Measurements from ENCODE around the gene RGP1. TPM values are rescaled to one million over a fixed set of nuclear protein-coding genes. Genes with fewer than 3 reads are reported as not detected.

The RGP1 gene
- total RNA-seq, 3 donors from 2014 or later = 14.3 to 15.3 (median 14.6) TPM

DNA sequence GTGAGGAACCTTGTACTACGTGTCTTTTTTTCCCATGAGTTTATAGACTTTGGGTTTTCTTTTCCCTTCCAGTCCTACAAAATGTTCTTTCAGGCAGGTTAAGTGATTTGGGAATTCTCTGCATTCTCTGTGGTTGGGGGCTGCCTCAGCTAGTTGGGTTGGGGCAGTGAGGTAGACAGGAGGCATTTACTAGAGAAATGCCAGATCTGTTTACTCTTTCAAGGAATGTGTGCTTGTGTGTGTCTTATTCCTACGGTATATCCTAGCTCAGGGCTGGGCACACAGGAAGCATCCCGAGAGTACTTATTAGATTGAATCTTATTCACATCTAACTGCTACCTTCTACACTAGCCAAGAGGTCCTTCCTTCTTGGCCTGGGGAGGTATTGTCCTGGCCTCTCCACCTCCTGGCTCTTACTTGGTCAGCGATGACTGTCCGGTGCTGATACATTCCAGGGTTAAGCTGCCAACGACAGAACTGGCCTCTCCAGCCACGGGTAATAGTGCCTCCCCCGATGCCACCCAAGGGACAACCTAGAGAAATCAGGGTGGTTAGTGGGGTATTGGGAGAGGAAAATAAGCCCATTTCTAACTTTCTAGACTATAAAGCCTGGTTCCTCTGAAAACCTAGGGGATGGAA is 5.1 kb upstream of the RGP1 start:
- Mint-ChIP-seq H3K27me3 (ENCODE audit: low read depth) (no peaks in the 10 kb centered on the region), H3K9me3 (no peaks in the 10 kb centered on the region), H3K36me3 (ENCODE audit: insufficient read depth) (peaks cover 26% of the 10 kb centered on the region), H3K4me1 (ENCODE audit: low read depth) (peaks cover 49% of the 10 kb centered on the region), H3K4me3 (no peak overlapping the region)
- DNase-seq = no peak
- no peak for ATAC-seq

DNA sequence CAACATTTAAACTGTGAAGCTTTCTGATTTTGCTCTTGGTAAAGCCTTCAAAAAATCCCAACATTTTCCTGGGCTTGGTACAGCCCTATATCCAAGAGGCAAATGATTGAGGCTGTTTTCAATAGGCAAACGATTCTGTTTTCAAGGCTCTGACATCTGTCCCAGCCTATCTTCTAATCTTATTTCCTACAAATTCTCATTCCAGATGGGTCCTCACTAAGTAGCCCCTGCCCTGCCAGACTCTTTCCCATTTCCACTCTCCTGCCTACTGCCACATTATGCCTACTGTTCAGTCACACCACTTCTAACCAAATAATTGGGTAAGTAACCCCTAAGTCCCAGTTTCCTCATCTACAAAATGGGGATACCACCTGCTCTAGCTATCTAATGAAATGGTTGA is 3.5 kb upstream of the RGP1 start:
- Mint-ChIP-seq H3K4me1 (ENCODE audit: low read depth) (peaks cover 58% of the 10 kb centered on the region), H3K27me3 (ENCODE audit: low read depth) (no peaks in the 10 kb centered on the region), H3K9me3 (no peaks in the 10 kb centered on the region), H3K4me3 (peak overlapping the region; percentile 62), H3K36me3 (ENCODE audit: insufficient read depth) (peaks cover 20% of the 10 kb centered on the region)
- DNase-seq (no peak), ATAC-seq (no peak)

DNA sequence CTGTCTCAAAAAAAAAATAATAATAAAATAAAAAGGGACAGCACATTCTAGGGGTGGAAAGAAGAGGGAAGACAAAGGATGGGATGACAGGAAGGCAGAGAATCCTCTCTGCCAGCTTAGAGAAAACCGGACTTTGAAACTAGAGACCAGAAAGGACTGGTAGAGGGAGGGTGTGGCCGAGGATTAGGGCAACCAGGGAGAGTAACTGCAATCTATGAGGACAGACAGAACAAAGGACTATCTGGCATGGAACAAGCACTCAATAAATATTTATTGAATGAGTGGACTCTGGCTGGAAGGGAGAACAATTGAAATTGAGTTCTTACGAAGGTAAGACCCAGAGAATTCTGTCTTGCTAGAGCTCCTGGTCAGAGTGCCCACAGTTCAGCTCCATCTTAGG is 2.5 kb upstream of the RGP1 start:
- peak overlapping the region; percentile 90 for H3K4me3 Mint-ChIP-seq
- ATAC-seq (no peak), DNase-seq (no peak)
- no peaks in the 10 kb centered on the region for H3K9me3 Mint-ChIP-seq
- peaks cover 23% of the 10 kb centered on the region for H3K36me3 Mint-ChIP-seq (ENCODE audit: insufficient read depth)
- no peaks in the 10 kb centered on the region for H3K27me3 Mint-ChIP-seq (ENCODE audit: low read depth)
- peaks cover 57% of the 10 kb centered on the region for H3K4me1 Mint-ChIP-seq (ENCODE audit: low read depth)

DNA sequence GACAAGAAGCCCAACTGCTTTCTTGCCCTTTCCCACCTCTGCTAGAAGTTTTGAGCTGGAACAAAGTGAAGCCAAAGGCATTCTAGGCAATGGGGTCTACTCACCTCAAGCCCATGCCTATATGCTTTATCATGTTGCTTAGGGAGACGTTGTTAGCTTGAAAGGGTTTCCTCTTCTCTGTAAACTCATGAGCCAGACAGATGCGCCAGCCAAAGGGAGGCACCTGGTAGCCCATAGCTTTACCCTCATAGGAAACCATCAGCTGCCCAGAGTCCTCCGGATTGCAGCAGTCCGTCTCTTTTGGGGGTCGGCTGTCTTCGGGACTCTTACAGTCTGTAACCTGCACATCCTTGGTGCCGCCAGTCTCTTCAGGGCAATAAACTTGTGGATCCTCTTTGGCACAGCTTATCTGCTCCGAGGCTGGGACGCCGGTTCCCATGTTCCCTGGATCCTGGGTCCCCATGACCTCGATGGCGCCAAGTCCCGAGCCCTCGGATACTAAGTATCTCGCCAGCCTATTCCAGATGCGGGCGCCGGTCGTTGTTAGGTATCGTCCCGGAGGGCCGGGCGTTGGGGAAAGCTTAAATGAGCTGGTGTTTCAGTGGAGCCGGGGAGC is 737 bp upstream of the RGP1 start:
- Mint-ChIP-seq H3K27me3 (ENCODE audit: low read depth) (no peaks in the 10 kb centered on the region), H3K36me3 (ENCODE audit: insufficient read depth) (peaks cover 22% of the 10 kb centered on the region), H3K4me1 (ENCODE audit: low read depth) (peaks cover 46% of the 10 kb centered on the region), H3K4me3 (peak overlapping the region; percentile 90), H3K9me3 (no peaks in the 10 kb centered on the region)
- no peak for DNase-seq
- peak in 1 of 2 donors; percentile 2 for ATAC-seq

DNA sequence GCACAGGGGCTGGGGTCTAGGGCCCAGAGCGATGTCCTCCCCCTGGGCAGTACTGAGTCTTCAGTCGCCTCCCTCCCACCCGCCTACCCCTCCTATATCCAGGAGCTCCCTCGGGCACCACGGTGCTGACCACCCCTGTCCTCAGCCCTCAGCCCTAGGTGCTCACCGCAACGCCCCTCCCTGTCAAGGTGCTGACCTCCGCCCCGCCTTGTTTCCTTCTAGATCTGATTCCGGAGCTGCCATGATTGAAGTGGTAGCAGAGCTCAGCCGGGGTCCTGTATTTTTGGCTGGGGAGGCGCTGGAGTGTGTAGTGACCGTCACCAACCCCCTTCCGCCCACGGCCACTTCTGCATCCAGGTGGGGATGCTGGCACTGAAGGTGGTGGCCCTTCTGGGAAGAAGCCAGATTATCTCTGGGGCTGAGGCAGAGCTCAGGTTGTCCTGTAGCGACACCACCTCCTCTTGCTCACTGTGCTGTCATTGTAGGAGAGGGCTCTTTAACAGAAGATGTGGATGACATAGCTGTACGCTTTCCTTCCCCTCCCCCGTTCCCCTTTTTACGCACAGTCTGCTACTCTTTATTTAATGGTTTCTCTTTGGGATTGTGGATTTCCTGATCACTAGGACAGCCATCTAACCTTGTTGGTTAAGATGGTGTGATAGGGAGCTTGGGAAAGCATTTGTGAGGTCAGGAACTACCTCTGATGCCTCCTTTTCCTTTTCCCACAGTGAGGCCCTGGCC is 598 bp downstream of the RGP1 start:
- Mint-ChIP-seq H3K4me3 (peak overlapping the region; percentile 93), H3K9me3 (no peaks in the 10 kb centered on the region), H3K27me3 (ENCODE audit: low read depth) (no peaks in the 10 kb centered on the region), H3K4me1 (ENCODE audit: low read depth) (peaks cover 40% of the 10 kb centered on the region), H3K36me3 (ENCODE audit: insufficient read depth) (peaks cover 23% of the 10 kb centered on the region)
- ATAC-seq (peak; percentile 55 to 57), DNase-seq (peak; percentile 26)

DNA sequence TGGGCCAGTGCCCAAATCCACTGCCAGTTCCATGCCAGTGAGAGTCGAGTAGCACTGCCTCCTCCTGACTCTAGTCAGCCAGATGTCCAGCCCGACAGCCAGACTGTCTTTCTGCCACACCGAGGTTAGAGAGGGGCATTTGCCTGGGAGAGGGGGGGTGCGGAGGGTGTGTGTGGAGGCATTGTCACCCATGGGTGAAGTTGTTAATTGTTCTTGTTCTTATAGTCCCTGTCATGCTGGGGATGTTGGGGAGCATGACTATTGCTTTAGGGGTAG is 1.1 kb downstream of the RGP1 start:
- ATAC-seq (no peak), DNase-seq (no peak)
- H3K9me3 Mint-ChIP-seq = no peaks in the 10 kb centered on the region
- peaks cover 23% of the 10 kb centered on the region for H3K36me3 Mint-ChIP-seq (ENCODE audit: insufficient read depth)
- H3K27me3 Mint-ChIP-seq (ENCODE audit: low read depth) = no peaks in the 10 kb centered on the region
- peak overlapping the region; percentile 93 for H3K4me3 Mint-ChIP-seq
- H3K4me1 Mint-ChIP-seq (ENCODE audit: low read depth) = peaks cover 39% of the 10 kb centered on the region

DNA sequence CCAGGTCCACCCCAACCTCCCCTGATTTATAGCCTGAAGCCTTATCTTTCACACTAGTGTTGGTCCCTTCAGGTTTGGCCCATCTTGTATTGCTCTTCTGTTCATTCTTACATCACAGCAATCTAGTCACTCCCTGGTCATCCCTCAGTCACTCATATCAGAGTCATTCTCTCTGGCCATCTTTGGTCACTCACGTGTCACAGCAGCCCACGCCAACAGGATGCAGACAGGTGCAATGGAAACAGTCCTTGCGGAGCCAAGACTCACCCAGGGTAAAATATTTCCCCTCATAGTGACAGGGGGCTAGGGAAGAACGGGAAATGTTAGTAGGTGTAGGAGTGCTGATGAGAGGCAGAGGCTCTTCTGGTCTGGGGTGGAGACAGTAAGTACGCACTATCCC is 4.4 kb downstream of the RGP1 start:
- DNase-seq (no peak), ATAC-seq (no peak)
- H3K36me3 Mint-ChIP-seq (ENCODE audit: insufficient read depth) = peaks cover 18% of the 10 kb centered on the region
- H3K9me3 Mint-ChIP-seq = no peaks in the 10 kb centered on the region
- H3K27me3 Mint-ChIP-seq (ENCODE audit: low read depth) = no peaks in the 10 kb centered on the region
- peaks cover 31% of the 10 kb centered on the region for H3K4me1 Mint-ChIP-seq (ENCODE audit: low read depth)
- H3K4me3 Mint-ChIP-seq = no peak overlapping the region

DNA sequence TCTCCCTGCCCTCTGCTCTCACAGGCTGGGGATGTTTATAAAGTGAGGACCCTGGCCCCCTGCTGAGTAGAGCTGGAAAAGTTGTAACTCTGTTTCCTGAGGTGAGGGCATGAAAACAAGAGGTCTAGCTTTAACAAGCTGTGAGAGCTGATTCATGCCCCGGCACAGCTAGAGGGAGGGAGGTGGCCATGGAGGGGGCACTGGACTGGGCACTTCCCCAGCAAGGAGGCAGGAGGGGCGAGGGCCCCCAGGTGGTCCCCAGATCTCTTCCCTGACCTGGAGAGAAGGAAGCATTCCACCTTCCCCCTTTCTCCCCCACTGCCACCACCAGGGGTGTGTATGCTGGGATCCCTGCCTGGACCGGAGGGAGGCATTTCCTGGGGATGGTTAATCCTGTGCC is 5.2 kb downstream of the RGP1 start, which contains the start of gene MSMP:
TSS of gene MSMP (minus strand) at position 13 of the 400 bp plus-strand sequence. CDS start 147 bp downstream, outside the sequence.
- H3K27me3 Mint-ChIP-seq (ENCODE audit: low read depth) = no peaks in the 10 kb centered on the region
- DNase-seq (no peak), ATAC-seq (no peak)
- H3K4me1 Mint-ChIP-seq (ENCODE audit: low read depth) = peaks cover 37% of the 10 kb centered on the region
- peak within 1 kb of the TSS; percentile 14 for H3K4me3 Mint-ChIP-seq
- no peaks in the 10 kb centered on the region for H3K9me3 Mint-ChIP-seq
- peaks cover 18% of the 10 kb centered on the region for H3K36me3 Mint-ChIP-seq (ENCODE audit: insufficient read depth)

DNA sequence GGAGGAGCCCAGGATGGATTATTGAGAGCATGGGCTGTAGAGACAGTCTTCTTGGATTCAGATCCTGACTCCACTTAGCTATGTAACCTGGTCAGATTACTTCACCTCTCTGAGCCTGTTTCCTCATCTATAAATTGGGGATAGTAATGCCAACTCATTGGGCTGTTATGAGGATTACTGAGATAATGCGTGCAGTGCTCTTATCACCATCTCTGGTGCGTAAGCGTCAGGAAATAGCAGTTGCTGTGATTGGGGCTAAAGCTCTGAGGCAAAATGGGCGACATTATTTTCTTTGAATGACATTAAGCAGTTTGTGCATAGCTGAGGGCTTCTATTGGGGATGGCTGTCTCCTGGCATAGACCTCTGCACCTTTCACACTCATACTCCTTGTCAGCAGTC is 6.0 kb downstream of the RGP1 start:
- DNase-seq (no peak), ATAC-seq (no peak)
- H3K9me3 Mint-ChIP-seq = no peaks in the 10 kb centered on the region
- no peaks in the 10 kb centered on the region for H3K27me3 Mint-ChIP-seq (ENCODE audit: low read depth)
- peaks cover 18% of the 10 kb centered on the region for H3K36me3 Mint-ChIP-seq (ENCODE audit: insufficient read depth)
- peak overlapping the region; percentile 14 for H3K4me3 Mint-ChIP-seq
- H3K4me1 Mint-ChIP-seq (ENCODE audit: low read depth) = peaks cover 38% of the 10 kb centered on the region

DNA sequence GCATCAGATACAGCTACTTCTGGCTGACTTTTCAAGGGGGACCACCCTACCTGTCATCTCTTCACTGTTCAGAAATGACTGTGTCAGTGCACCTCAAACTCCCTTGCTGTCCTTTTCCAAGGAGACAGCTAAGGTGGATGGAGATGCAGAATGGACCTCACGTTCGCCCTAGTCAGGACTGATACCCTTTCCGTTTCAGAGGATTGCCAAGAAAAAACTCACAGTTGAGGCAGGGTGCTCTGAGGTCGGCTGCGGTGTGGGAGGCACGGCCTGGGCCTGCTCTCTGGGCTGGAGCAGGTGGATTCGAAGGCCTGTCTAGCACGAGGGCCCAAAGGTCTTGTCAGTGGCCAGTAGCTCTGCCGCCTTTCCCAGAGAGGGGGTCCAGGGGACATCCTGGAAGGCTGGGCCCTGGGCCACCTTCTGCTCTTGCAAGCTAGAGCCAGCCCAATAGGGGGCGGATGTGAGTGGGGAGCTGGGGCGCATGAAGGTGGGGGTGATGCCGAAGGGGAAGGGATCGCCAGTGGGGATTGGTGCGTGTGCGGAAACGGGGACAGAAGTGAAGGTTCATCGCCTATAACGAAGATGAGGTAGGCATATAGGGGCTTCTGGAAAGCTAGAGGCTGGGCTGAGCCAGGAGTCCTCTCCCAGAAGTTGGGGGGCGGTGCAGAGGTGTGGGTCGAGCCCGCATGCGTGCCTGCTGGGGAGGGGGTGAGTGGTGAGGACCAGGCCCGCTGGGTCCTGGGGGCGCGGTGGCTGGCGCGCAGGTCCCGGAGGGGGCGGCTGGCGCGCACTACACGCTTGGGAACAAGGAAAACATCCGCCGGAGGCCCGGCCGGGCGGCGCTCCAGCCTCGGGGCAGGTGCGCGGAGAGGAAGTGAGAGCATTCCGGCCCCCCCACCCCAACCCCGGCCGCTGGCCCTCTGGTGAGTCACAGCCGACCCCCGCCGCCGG is 7.5 kb downstream of the RGP1 start:
- DNase-seq (peak; percentile 76), ATAC-seq (peak; percentile 88 to 92)
- Mint-ChIP-seq H3K27me3 (ENCODE audit: low read depth) (no peaks in the 10 kb centered on the region), H3K9me3 (no peaks in the 10 kb centered on the region), H3K4me3 (peak overlapping the region; percentile 97), H3K36me3 (ENCODE audit: insufficient read depth) (peaks cover 15% of the 10 kb centered on the region), H3K4me1 (ENCODE audit: low read depth) (peaks cover 35% of the 10 kb centered on the region)

DNA sequence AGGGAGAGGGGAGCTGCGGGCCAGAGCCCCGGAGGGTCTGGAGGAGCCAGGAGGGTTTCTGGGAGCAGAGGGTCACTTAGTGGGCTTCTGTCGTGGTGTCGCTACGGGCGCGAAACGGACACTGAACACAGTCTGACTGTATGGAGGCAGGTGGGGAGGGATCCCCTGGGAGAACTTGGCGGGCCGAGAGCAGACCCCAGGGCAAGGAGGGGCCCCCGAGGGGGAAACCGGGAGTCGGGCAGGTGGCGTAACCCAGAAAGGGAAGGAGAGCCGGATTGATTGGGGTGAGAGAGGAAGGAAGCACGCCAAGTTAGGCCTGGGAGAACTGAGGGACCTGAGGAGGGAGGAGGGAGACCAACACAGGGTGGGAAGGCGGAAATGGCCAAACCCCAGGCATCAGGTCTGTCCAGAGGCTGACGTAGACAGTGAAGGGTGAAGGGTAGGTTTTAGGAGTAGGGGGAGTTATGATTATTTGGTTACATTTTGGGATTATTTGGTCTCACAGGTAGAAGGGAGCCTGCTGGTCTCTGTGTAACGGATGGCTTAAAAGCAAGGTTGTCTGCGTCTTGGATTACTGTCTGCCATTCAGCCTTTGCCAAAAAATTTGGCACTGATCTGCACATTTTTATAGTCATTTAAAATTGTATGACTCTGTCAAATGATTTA is 8.3 kb downstream of the RGP1 start:
- no peaks in the 10 kb centered on the region for H3K9me3 Mint-ChIP-seq
- peak overlapping the region; percentile 97 for H3K4me3 Mint-ChIP-seq
- peak; percentile 18 to 24 for ATAC-seq
- DNase-seq = no peak
- no peaks in the 10 kb centered on the region for H3K27me3 Mint-ChIP-seq (ENCODE audit: low read depth)
- peaks cover 12% of the 10 kb centered on the region for H3K36me3 Mint-ChIP-seq (ENCODE audit: insufficient read depth)
- peaks cover 40% of the 10 kb centered on the region for H3K4me1 Mint-ChIP-seq (ENCODE audit: low read depth)

DNA sequence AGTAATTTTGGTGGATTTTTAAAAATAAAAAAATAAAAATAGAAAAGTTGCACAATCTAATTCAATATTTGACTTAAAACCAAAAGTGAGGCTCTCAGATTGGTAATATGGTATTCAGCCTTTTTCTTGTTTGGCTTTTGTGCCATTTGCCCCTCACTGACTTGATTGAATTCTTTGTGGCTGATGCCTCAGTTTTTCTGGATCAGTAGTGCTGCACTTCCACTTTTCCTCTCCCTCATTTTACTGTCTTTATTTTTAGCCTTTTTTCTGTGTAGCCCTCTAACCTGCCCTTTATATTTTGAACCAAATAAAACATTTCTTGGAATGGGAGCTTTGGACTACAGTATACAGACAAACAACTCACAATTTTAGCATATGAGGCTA is 8.8 kb downstream of the RGP1 start:
- Mint-ChIP-seq H3K4me3 (peak overlapping the region; percentile 97), H3K36me3 (ENCODE audit: insufficient read depth) (peaks cover 7% of the 10 kb centered on the region), H3K27me3 (ENCODE audit: low read depth) (no peaks in the 10 kb centered on the region), H3K4me1 (ENCODE audit: low read depth) (peaks cover 40% of the 10 kb centered on the region), H3K9me3 (no peaks in the 10 kb centered on the region)
- no peak for DNase-seq
- no peak for ATAC-seq

DNA sequence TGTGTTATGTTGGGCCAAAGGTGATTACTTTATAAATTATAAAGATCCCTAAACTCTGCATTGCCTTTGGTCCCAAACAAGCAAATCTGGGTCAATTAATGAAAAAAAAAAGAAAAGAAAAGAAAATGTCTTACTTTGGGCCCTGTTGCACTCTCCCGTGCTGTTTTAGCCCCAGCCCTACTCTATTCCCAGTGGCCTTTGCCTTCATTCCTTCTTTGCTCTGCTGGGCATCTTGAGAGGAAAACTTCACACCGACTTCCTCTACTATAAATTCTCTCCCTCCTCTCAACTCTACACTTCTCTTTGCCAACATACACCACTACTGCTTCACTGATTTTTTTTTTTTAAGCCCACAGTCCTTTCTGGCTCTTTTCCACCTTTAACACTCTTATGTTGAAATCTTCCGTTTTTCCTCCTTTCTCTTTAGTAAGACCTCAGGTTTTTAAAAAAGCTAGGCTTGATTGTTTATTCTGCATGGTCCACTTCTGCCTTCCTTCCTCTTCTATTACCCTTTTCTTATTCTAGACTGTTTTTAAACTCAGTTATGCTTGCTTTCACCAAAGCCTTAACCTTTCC is 9.5 kb downstream of the RGP1 start:
- no peak for DNase-seq
- peaks cover 3% of the 10 kb centered on the region for H3K36me3 Mint-ChIP-seq (ENCODE audit: insufficient read depth)
- H3K27me3 Mint-ChIP-seq (ENCODE audit: low read depth) = no peaks in the 10 kb centered on the region
- H3K4me1 Mint-ChIP-seq (ENCODE audit: low read depth) = peaks cover 41% of the 10 kb centered on the region
- H3K4me3 Mint-ChIP-seq = peak overlapping the region; percentile 97
- no peaks in the 10 kb centered on the region for H3K9me3 Mint-ChIP-seq
- no peak for ATAC-seq

Measured in activated T-cell treated with anti-CD3 and anti-CD28 coated beads, Interleukin-2, amount 50 U/mL, for 4 hours (primary cell).